ENCODE measurements around the gene RNF217. TPM values are rescaled to one million over a fixed set of nuclear protein-coding genes. Genes with fewer than 3 reads are reported as not detected.
"Not testable (repeated sequence)": the region's sequence is repeated elsewhere in the genome, so short reads cannot be mapped to it uniquely, and the experiment has no call there.

RNF217 gene
- 32.1 TPM for total RNA-seq

GRCh38 chr6:124961777-124962638 lies at the start of gene RNF217:
RNF217 (plus strand) TSS chr6:124962437; CDS start chr6:124962545, 108 bp downstream.
- DNase-seq (ENCODE audit: low spot score) = peak; percentile 56

GRCh38 chr6:124913056-124913455 lies 49.2 kb upstream of the RNF217 start:
- no peak for DNase-seq (ENCODE audit: low spot score)

- no peak for DNase-seq (ENCODE audit: low spot score)
Observed at GRCh38 chr6:124917769-124918168, 44.5 kb upstream of the RNF217 start.

- DNase-seq (ENCODE audit: low spot score) = not testable (repeated sequence)
Observed at GRCh38 chr6:124919703-124920102, 42.5 kb upstream of the RNF217 start.

- DNase-seq (ENCODE audit: low spot score) = no peak
Observed at GRCh38 chr6:124924333-124924759, 37.9 kb upstream of the RNF217 start.

GRCh38 chr6:124926435-124926834 lies 35.8 kb upstream of the RNF217 start:
- DNase-seq (ENCODE audit: low spot score) = peak; percentile 42

GRCh38 chr6:124927806-124928205 lies 34.4 kb upstream of the RNF217 start:
- DNase-seq (ENCODE audit: low spot score) = no peak

- DNase-seq (ENCODE audit: low spot score) = no peak
Observed at GRCh38 chr6:124928851-124929250, 33.4 kb upstream of the RNF217 start.

- no peak for DNase-seq (ENCODE audit: low spot score)
Observed at GRCh38 chr6:124937645-124938044, 24.6 kb upstream of the RNF217 start.

GRCh38 chr6:124941259-124941658 lies 21.0 kb upstream of the RNF217 start:
- DNase-seq (ENCODE audit: low spot score) = no peak

- no peak for DNase-seq (ENCODE audit: low spot score)
Observed at GRCh38 chr6:124943658-124944057, 18.6 kb upstream of the RNF217 start.

GRCh38 chr6:124947971-124948451 lies 14.2 kb upstream of the RNF217 start:
- DNase-seq (ENCODE audit: low spot score) = no peak

- no peak for DNase-seq (ENCODE audit: low spot score)
Observed at GRCh38 chr6:124949706-124950105, 12.5 kb upstream of the RNF217 start.

- DNase-seq (ENCODE audit: low spot score) = no peak
Observed at GRCh38 chr6:124953808-124954207, 8.4 kb upstream of the RNF217 start.

- no peak for DNase-seq (ENCODE audit: low spot score)
Observed at GRCh38 chr6:124955108-124955856, 7.0 kb upstream of the RNF217 start.

GRCh38 chr6:124956018-124956417 lies 6.2 kb upstream of the RNF217 start:
- DNase-seq (ENCODE audit: low spot score) = no peak

GRCh38 chr6:124958149-124958548 lies 4.1 kb upstream of the RNF217 start:
- no peak for DNase-seq (ENCODE audit: low spot score)

- no peak for DNase-seq (ENCODE audit: low spot score)
Observed at GRCh38 chr6:124958759-124959354, 3.4 kb upstream of the RNF217 start.

- no peak for DNase-seq (ENCODE audit: low spot score)
Observed at GRCh38 chr6:124960757-124961463, 1.3 kb upstream of the RNF217 start.

GRCh38 chr6:124961464-124961776 lies 817 bp upstream of the RNF217 start:
- no peak for DNase-seq (ENCODE audit: low spot score)

- peak; percentile 27 for DNase-seq (ENCODE audit: low spot score)
Observed at GRCh38 chr6:124962639-124963415, 590 bp downstream of the RNF217 start.

Data from mucosa of gallbladder (tissue), 1 donor.